ENCODE data around the gene CXCL12.

The CXCL12 gene

DNA sequence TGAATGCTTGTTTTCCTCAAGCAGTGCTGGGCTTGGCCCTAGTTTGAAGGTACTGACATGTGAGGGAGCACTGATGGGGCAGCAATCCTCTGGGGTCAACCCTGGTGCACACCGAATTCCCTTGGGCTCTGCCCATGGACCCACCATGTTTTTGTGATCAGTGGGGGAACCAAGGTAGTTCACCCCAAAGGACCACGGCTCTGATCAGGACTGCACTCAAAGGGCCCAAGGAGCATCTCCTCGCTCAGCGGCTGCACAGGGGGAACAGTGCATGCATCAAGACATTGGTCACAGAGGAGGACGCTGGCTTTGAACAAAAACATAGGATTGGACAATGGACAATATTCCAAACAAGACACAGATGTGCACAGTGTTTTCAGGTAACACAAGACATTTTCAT lies 12.7 kb downstream of the CXCL12 start:
- no peak overlapping the region for H3K4me3 ChIP-seq (ENCODE audit: low read length)
- no peak for DNase-seq (ENCODE audit: low read depth)
- no peak for TF ChIP-seq CTCF (conservative IDR thresholded peaks at IDR 0.05; ENCODE audit: low read depth, low read length)

- DNase-seq (ENCODE audit: low read depth) = no peak
- TF ChIP-seq CTCF (conservative IDR thresholded peaks at IDR 0.05; ENCODE audit: low read depth, low read length) = no peak
Measured at GRCh38 chr10:44370731-44371248, 14.1 kb downstream of the CXCL12 start.

DNA sequence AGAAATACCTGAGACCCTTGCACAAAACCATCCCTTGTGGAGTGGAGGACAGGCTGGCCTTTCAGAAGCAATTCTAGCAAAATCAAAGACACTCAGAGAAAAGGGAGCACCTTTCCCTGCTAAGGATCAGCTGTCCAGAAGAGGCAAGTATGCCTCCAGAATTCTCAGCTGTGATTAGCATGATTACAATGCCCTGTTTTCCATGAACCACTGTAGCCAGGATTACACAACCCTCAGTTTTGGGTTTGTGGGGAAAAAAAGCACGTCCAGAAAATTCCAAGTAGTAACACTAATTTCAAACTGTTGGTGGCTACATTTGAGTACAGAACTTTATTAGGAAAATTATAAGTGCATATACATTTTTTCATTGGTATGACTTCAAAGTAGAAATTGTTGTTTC lies 15.0 kb downstream of the CXCL12 start:
- no peak overlapping the region for H3K4me3 ChIP-seq (ENCODE audit: low read length)
- no peak for DNase-seq (ENCODE audit: low read depth)
- no peak for TF ChIP-seq CTCF (conservative IDR thresholded peaks at IDR 0.05; ENCODE audit: low read depth, low read length)

More at GRCh38 chr10:44370731-44371248, 14.1 kb downstream of the CXCL12 start:
- H3K4me3 ChIP-seq (ENCODE audit: low read length) = no peak overlapping the region

DNA sequence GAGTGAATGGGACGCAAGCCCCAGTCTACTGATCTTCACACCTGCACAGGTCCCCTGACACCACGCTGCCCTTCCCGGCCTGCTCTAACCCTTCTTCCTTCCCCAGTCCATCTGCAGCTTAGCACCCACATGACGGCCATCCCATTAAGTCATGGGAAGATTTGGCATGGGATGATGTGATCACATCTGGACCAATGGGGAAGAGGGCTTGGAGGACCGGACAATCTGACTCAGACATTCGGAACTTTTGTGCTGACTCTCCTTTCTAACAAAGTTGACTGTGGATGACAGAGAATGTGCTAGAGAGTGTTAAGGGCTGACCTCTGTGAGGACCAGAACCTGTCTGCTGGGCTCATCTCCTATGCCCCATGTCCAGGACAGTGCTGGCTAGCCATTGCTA lies 15.6 kb downstream of the CXCL12 start:
- DNase-seq (ENCODE audit: low read depth) = no peak
- H3K4me3 ChIP-seq (ENCODE audit: low read length) = no peak overlapping the region
- no peak for TF ChIP-seq CTCF (conservative IDR thresholded peaks at IDR 0.05; ENCODE audit: low read depth, low read length)

GRCh38 chr10:44368637-44369036 lies 16.3 kb downstream of the CXCL12 start:
- DNase-seq (ENCODE audit: low read depth) = no peak
- TF ChIP-seq CTCF (conservative IDR thresholded peaks at IDR 0.05; ENCODE audit: low read depth, low read length) = no peak
- H3K4me3 ChIP-seq (ENCODE audit: low read length) = no peak overlapping the region

DNA sequence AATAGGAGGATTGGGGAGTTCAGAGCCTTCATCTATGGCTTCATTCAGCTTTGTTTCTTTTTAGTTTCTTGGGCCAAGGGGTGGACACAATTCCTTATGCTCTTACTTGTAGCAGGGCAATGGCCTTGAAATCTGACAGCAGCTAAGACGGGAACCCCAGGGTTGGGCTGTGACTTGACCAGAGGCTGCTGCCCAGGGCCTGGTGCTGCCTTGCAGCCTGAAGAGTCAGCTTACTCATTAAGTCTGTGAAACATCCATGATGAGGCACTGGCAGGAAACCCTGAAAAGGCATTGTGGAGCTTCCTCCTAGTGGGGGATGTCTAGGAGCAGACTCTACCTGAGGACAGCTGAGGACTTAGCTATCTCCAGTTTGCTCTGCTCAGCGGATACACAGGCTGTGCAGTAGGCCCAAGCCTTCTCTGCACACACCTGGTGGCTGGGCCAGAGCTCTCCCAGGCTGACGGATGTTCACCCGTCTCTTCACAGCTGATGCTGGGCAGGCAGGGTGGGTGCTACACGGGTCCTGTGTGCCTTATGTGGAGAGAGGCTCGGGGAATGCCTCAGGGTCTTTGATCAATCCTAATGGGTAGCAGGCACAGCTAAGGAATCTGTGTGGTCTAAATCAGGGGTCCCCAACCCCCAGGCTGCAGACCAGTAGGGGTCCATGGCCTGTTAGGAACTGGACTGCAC lies 17.8 kb downstream of the CXCL12 start:
- no peak for DNase-seq (ENCODE audit: low read depth)
- TF ChIP-seq CTCF (conservative IDR thresholded peaks at IDR 0.05; ENCODE audit: low read depth, low read length) = no peak
- H3K4me3 ChIP-seq (ENCODE audit: low read length) = no peak overlapping the region

DNA sequence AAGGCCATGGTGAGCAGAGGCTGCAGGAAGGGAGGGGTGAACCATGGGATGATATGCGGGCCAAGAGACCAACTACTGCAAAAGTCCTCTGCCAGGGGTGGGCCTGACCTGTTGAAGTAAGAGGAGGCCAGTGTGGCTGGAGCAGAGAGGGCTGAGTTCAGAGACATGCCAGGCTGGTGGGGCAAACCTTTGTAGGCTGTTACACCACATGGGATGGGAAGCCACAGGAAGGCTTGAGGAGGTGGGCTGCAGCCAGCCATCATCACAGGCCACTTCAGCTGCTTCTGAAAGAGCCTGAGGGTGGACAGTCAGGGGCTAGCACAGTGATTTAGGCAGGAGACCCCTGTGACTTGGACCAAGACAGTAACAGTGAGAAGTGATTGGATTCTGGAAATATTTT lies 20.3 kb downstream of the CXCL12 start:
- no peak for DNase-seq (ENCODE audit: low read depth)
- no peak overlapping the region for H3K4me3 ChIP-seq (ENCODE audit: low read length)
- TF ChIP-seq CTCF (conservative IDR thresholded peaks at IDR 0.05; ENCODE audit: low read depth, low read length) = no peak

All from retinal pigment epithelial cell (primary cell).